T47D (cell line): ENCODE results near the gene LMAN2L.
A peak's percentile ranks its signal among the peaks of the same experiment; 100 is the strongest.

Experiments
- DNase-seq, 2 experiments: peaks; one replicate each; pipeline versions ENCODE4 v3.0.0 to v3.0.0-alpha.2; 2011 to 2012; ENCODE audit warnings: low read depth in 1 of 2, low spot score in 1 of 2
- JUND ChIP-seq: IDR thresholded peaks from 2 replicates; pipeline ENCODE4 v1.6.1; 2012; ENCODE audit warnings: low read depth
- in situ Hi-C: cut with HindIII; loops from 2 replicates; pipeline ENCODE4 v1.10.0; 2016; ENCODE audit warnings: low sequenced_read_pairs, low pct_unique_long_range_greater_than_20kb

The LMAN2L gene

DNA sequence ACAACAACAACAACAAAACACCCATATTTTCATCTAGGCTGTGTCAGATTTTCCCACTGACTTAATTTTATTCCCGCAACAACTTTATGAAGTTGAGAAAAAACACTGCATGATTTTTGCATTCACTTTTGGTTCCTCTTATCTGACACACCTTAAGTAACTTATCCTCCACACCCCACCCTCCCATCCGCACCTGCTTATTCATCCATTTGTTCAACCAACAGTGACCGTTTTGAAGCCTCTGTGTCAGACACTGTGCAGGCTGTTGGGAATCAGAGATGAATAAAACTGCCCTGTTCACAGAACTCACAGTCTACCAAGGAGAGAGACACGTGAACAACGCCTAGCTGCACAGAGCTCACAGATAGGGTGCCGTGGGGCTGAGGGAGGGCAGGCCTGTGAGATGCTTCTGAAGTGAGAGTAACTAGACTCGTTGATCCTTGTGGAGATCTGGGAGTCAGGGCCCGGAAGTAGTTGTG lies 28.3 kb upstream of the LMAN2L start:
- no peak for TF ChIP-seq JUND
- in situ Hi-C loops = no loop called here
- DNase-seq = no peak

GRCh38 chr2:96767135-96767871 lies 27.4 kb upstream of the LMAN2L start:
- TF ChIP-seq JUND = no peak
- in situ Hi-C loops = no loop called here
- no peak for DNase-seq

DNA sequence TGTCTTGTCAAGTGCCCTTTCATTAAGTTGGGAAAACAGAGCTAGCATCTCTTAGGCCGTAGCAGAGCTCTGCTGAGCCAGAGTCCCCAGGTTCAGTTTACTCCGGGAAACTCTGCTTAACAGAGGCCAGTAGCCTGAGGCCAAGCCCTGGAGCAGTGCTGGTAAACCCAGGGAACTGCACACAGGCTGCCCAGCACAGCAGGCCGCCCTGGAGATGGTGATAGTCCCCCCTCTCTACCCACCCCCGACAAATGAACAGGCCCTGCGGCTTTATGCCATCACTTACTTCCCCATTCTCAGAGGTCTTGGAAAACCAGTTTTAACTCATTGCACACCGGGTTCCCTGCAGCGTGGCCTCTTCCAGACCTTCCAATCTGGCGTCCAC lies 24.4 kb upstream of the LMAN2L start:
- no peak for TF ChIP-seq JUND
- in situ Hi-C loops = no loop called here
- peak in 1 of 2 experiments; percentile 81 for DNase-seq

DNA sequence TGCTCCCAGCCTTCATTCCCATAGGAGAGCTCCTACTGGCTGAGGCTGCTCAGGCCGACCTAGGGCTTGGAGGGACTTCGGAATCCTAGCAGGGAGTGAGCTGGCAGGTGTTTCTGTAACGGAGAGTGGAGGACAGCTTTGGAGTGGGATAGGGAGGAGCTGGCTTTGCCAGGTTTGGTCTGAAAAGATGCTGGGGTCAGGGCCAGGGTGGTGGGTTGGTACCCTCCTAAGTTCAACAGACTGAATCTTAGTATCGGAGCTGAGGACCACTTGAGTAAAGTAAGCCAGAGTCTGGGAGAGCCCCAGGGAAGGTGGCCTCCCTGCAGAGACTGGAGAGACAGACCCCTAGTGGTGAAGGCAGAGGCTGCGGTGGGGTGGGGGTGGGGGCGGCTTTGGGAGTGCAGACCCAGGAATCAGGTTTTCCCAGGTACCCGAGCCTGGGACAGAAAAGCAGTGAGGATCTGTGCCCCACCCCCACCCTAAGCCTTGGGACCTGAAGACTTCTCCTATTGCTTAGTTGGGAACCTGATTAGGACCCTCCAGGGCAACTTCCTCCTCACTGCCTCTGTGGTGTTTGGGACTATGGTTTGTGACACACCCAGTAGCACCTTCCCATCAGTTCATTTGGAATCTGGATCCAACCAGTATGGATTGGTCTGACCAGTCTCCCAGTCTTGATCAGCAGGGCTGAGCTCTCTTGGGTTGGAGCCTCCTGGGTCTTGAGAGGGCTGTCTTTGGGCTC lies 23.8 kb upstream of the LMAN2L start:
- in situ Hi-C loops = no loop called here
- no peak for TF ChIP-seq JUND
- peak; percentile 44 to 71 for DNase-seq

DNA sequence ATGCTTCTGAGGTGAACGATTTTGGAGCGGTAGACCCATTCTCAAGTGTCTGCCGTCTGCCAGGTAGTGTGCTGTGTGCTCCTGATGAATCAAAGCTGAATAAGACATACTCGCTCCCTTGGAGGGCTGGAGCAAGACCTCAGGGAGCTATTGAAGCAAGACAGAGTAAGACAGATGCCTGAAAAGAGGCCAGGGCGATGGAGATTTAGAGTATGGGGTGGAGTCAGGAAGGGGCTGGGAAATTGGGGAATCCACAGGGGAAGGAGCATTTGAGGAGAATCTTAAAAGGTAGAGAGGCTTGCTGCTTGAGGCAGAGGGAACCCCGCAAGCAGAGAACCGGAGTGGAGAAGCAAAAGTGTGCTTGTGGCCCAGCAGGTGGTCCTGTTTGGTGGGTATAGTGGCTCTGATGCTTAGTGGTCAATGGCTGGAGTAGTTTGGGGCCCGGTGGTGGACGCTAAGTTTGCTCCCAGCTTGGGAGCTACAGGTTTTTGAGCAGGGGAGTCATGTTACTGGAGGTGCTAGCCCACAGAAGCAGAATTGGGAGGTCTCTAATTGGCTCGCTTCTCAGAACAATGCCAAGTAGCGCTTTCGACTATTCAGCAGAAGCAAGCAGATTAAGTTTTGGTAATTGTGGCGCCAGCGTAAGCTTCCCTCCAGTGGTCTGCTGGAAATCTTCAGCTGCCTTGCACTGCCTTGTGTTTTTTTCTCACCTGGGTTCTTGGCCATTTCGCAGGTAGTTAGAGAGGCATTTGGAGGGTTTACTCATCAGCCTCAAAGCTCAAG lies 22.9 kb upstream of the LMAN2L start:
- no peak for DNase-seq
- in situ Hi-C loops = no loop called here
- TF ChIP-seq JUND = no peak

GRCh38 chr2:96760986-96761832 lies 21.3 kb upstream of the LMAN2L start:
- TF ChIP-seq JUND = no peak
- no peak for DNase-seq
- in situ Hi-C loops = no loop called here

DNA sequence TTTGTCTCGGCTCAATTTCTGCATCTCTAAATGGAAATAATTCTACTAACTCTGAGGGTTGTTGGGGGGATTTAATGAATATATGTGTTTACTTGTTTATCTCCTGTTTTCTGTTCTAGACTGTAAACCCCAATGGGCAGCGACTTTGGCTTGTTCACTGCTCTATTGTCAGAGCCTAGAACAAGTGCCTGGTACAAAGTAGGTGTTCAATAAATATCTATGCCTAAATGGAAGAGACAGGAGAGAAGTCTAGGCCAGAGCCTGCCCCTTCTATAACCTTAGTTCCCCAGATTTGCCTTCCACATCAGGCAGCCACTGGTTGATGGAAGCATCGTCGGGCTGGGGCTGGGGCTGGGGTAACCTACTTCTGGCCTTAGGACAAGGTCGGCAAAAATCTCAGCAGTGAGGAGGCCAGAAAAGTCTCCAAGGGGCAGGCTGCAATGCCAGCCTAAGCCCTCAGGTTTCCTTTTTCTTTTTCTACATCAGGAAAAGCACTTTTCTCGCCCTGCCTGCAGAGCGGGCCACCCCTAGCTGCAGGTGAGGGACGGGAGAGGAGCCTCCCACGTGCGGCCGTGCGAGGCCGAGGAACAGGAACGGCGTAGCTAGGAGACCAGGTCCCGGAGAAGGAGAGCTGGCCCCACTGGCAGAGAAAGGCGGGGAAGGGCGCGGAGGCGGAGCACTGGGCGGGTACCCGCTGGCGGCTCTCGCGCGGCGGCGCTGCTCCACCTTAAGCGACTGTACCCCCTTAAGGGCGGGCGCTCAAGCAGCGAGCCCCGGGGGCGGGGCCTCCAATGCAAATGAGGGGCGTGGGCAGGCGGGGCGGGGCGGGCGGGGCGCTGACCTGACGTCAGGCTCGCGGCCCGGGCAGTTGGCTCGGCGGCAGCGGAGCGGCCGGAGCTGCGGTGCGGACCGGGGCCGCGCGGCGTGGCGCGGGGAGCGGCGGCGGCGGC lies 20.4 kb upstream of the LMAN2L start, which contains the start of gene CNNM4:
Gene CNNM4, plus strand, starts transcription at position 867 of the 950 bp plus-strand sequence. CDS start 98 bp downstream, outside the sequence.
- in situ Hi-C loops = no loop called here

GRCh38 chr2:96759548-96759947 lies 19.7 kb upstream of the LMAN2L start:
- TF ChIP-seq JUND = no peak
- no peak for DNase-seq
- in situ Hi-C loops = no loop called here

More for the DNA sequence above, 20.4 kb upstream of the LMAN2L start, which contains the start of gene CNNM4:
- DNase-seq = peak; percentile 80 to 96
- no peak for TF ChIP-seq JUND

DNA sequence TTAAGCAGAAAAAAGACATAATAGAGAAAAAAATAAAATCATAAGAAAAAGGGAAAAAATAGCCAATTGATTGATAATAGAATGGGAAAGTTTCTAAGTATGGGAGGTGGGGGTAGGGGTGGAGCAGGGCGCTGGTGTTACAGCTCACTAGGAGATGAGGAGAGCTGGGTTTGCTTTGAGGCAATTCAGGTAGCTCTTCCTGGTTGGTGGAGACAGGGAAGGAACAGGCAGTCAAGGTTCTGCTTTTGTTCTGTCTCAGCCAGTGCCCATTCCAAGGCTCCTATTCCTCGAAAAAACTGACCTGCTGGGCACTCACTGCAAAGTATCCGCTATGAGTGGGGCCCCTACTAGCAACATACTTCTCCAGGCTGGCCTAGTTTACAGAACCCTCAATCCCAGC lies 19.1 kb upstream of the LMAN2L start:
- no peak for DNase-seq
- no peak for TF ChIP-seq JUND
- in situ Hi-C loops = no loop called here

DNA sequence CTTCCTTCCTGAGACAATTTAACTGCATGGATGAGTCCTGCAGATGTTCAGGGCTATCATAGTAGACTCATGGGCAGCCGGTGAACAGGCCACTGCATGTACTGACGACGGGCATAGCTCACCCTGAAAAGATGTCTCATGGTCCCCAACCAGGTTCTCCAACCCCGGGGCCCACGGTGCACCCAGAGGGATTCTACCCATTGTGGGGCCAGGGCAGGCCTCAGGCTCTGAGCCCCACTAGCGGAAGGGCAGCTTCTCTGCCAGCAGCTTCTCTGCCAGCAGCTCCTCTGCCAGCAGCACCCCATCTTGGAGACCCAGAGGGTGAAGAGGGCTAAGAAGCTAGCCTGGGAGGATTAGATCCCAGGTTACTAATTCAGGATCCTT lies 17.6 kb upstream of the LMAN2L start:
- no peak for DNase-seq
- no peak for TF ChIP-seq JUND
- in situ Hi-C loops = no loop called here
